ENCODE measurements around the gene ANGPTL8. TPM values are rescaled to one million over a fixed set of nuclear protein-coding genes. Genes with fewer than 3 reads are reported as not detected.

ANGPTL8 gene
- total RNA-seq, 1 experiment from 2014 or later, result not detected

GRCh38 chr19:11233073-11233472 lies 6.3 kb upstream of the ANGPTL8 start:
- ChIA-PET CTCF (no interaction called here), POLR2A (no interaction called here)
- Histone ChIP-seq H3K4me3 (ENCODE audit: low read depth in 2 of 2, low read length in 2 of 2) (no peak overlapping the region), H3K27ac (ENCODE audit: low read length) (no peak overlapping the region), H3K9me3 (ENCODE audit: control insufficient read depth, insufficient read depth, low read depth, low read length) (no peaks in the 10 kb centered on the region), H3K4me1 (ENCODE audit: control insufficient read depth, insufficient read depth, low read length) (no peaks in the 10 kb centered on the region), H3K27me3 (ENCODE audit: control insufficient read depth, insufficient read depth, low read length) (no peaks in the 10 kb centered on the region), H3K36me3 (ENCODE audit: control insufficient read depth, insufficient read depth, low read length) (no peaks in the 10 kb centered on the region)
- intact Hi-C loops (cut with micrococcal nuclease; ENCODE audit: unreplicated experiment), result no loop called here
- ATAC-seq (no peak), DNase-seq (ENCODE audit: low read depth, low spot score) (no peak)
- in situ Hi-C loops (cut with HindIII; ENCODE audit: low pct_unique_long_range_greater_than_20kb, low sequenced_read_pairs), result no loop called here
- TF ChIP-seq POLR2AphosphoS5 (IDR thresholded peaks at IDR 0.05; ENCODE audit: low read depth, low read length), result no peak
- no peak for TF ChIP-seq REST (IDR thresholded peaks at IDR 0.05; ENCODE audit: insufficient read depth in 1 of 2, low read depth in 2 of 2, low read length in 1 of 2)
- no peak for TF ChIP-seq CTCF (IDR thresholded peaks at IDR 0.05)
- no peak for TF ChIP-seq SIN3A (IDR thresholded peaks at IDR 0.05; ENCODE audit: borderline replicate concordance, insufficient read depth, low read depth, low read length)
- no peak for TF ChIP-seq TCF7L2 (IDR thresholded peaks at IDR 0.05; ENCODE audit: low read depth, low read length)
- no TSS peak for BruUV-seq (replicated peaks)

GRCh38 chr19:11234486-11235075 lies 4.8 kb upstream of the ANGPTL8 start:
- ATAC-seq (no peak), DNase-seq (ENCODE audit: low read depth, low spot score) (no peak)
- H3K27me3 ChIP-seq (ENCODE audit: control insufficient read depth, insufficient read depth, low read length), result no peaks in the 10 kb centered on the region
- TF ChIP-seq POLR2AphosphoS5 (IDR thresholded peaks at IDR 0.05; ENCODE audit: low read depth, low read length) (no peak), TCF7L2 (IDR thresholded peaks at IDR 0.05; ENCODE audit: low read depth, low read length) (no peak), CTCF (IDR thresholded peaks at IDR 0.05) (no peak), SIN3A (IDR thresholded peaks at IDR 0.05; ENCODE audit: borderline replicate concordance, insufficient read depth, low read depth, low read length) (no peak), REST (IDR thresholded peaks at IDR 0.05; ENCODE audit: insufficient read depth in 1 of 2, low read depth in 2 of 2, low read length in 1 of 2) (no peak)
- no peaks in the 10 kb centered on the region for H3K36me3 ChIP-seq (ENCODE audit: control insufficient read depth, insufficient read depth, low read length)
- in situ Hi-C loops (cut with HindIII; ENCODE audit: low pct_unique_long_range_greater_than_20kb, low sequenced_read_pairs) (no loop called here), intact Hi-C loops (cut with micrococcal nuclease; ENCODE audit: unreplicated experiment) (no loop called here)
- CTCF ChIA-PET, result no interaction called here
- no TSS peak for BruUV-seq (replicated peaks)
- H3K9me3 ChIP-seq (ENCODE audit: control insufficient read depth, insufficient read depth, low read depth, low read length), result no peaks in the 10 kb centered on the region
- H3K4me1 ChIP-seq (ENCODE audit: control insufficient read depth, insufficient read depth, low read length), result no peaks in the 10 kb centered on the region
- no peak overlapping the region for H3K27ac ChIP-seq (ENCODE audit: low read length)
- POLR2A ChIA-PET, result no interaction called here
- H3K4me3 ChIP-seq (ENCODE audit: low read depth in 2 of 2, low read length in 2 of 2), result no peak overlapping the region

Data from Panc1 (cell line).